SHP77 (cell line): Measurements from ENCODE around the gene FAM98C.

Experiments
- DNase-seq, 2 experiments: peaks; one replicate each; lab custom pipeline; 2025; lab: John Stamatoyannopoulos, UW

Gene FAM98C

DNA sequence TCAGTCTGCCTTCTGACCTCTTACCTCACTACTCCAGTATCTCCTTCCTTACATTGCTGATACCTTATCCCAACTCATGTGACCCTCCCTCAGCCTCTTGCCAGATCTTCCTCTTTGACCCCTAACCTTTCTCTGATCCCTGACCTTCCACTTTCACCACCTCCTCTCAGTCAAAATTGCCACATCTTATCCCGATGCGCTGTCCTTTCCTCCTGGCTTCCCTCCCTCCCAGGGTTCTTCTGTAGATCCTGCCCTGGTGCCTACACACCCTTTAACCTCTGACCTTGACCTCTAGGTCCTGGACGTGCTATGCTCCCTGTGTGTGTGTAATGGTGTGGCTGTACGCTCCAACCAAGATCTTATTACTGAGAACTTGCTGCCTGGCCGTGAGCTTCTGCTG, 54.3 kb downstream of the FAM98C start:
- DNase-seq = no peak

DNA sequence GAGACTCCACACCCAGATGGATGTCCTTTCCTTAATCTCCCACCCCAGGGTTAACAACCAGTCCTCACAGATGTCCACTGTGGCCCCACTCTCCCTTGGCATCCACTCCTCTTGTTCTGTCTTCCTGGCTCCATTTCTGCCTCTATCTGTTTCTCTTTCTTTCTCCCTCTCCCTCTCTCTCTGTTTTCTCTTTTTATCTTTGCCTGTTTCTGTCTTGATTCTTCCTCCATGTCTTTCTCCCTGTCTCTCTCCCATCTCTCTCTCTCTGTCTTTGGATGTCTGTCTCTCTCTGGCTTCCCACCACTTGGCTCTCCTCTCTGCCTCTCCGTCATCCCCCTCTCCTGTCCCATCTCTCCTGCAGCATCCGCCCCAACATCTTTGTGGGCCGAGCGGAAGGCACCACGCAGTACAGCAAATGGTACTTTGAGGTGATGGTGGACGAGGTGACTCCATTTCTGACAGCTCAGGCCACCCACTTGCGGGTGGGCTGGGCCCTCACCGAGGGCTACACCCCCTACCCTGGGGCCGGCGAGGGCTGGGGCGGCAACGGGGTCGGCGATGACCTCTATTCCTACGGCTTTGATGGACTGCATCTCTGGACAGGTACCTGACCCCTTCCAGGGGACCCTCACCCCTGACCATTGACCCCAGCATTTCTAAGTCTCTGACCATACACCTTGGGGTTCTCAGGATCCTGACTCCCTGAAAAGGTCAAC, 55.0 kb downstream of the FAM98C start:
- DNase-seq = no peak
